Nephron progenitor cell (in vitro differentiated cells): ENCODE data around the gene RELL1.
A peak's percentile ranks its signal among the peaks of the same experiment; 100 is the strongest.

Source experiments
- DNase-seq: peaks from one replicate; pipeline ENCODE4 v3.0.0; 2021
- H3K27ac Mint-ChIP-seq: 2 replicates; pipeline ENCODE4 v1.8.0; 2021; ENCODE audit warnings: mild to moderate bottlenecking, moderate library complexity, mixed read lengths
- H3K27me3 Mint-ChIP-seq: 2 replicates; pipeline ENCODE4 v1.8.0; 2021; ENCODE audit warnings: mild to moderate bottlenecking, low read depth, mixed read lengths; ENCODE audit not compliant: poor library complexity
- H3K36me3 Mint-ChIP-seq: 2 replicates; pipeline ENCODE4 v1.8.0; 2021; ENCODE audit warnings: low read depth, mixed read lengths
- H3K4me1 Mint-ChIP-seq: 2 replicates; pipeline ENCODE4 v1.8.0; 2021; ENCODE audit warnings: mixed read lengths
- H3K4me3 Mint-ChIP-seq: 2 replicates; pipeline ENCODE4 v1.8.0; 2021; ENCODE audit warnings: mild to moderate bottlenecking, moderate library complexity, mixed read lengths
- H3K9me3 Mint-ChIP-seq: 2 replicates; pipeline ENCODE4 v1.8.0; 2021; ENCODE audit warnings: mild to moderate bottlenecking, moderate library complexity, mixed read lengths
- CTCF ChIP-seq: fragments of 200-600 bp; sonication (generic); IDR thresholded peaks from 2 replicates; pipeline ENCODE4 v1.5.0; 2021; ENCODE audit warnings: antibody characterized with exemption

Gene RELL1

GRCh38 chr4:37586194-37586593 lies 100.0 kb downstream of the RELL1 start:
- no peak for TF ChIP-seq CTCF
- H3K27ac Mint-ChIP-seq = no peak overlapping the region
- no peak overlapping the region for H3K4me3 Mint-ChIP-seq
- peaks cover 16% of the 10 kb centered on the region for H3K4me1 Mint-ChIP-seq
- no peaks in the 10 kb centered on the region for H3K27me3 Mint-ChIP-seq
- H3K9me3 Mint-ChIP-seq = no peaks in the 10 kb centered on the region
- no peak for DNase-seq
- H3K36me3 Mint-ChIP-seq = no peaks in the 10 kb centered on the region

GRCh38 chr4:37584493-37585060 lies 101.6 kb downstream of the RELL1 start:
- H3K27me3 Mint-ChIP-seq = no peaks in the 10 kb centered on the region
- DNase-seq = no peak
- peaks cover 16% of the 10 kb centered on the region for H3K4me1 Mint-ChIP-seq
- no peak overlapping the region for H3K4me3 Mint-ChIP-seq
- H3K9me3 Mint-ChIP-seq = peaks cover 13% of the 10 kb centered on the region
- H3K36me3 Mint-ChIP-seq = no peaks in the 10 kb centered on the region
- H3K27ac Mint-ChIP-seq = no peak overlapping the region
- TF ChIP-seq CTCF = no peak

- no peak for DNase-seq
- Mint-ChIP-seq H3K9me3 (peaks cover 18% of the 10 kb centered on the region), H3K4me3 (no peak overlapping the region), H3K27ac (no peak overlapping the region), H3K27me3 (no peaks in the 10 kb centered on the region), H3K4me1 (peaks cover 16% of the 10 kb centered on the region), H3K36me3 (peaks cover 2% of the 10 kb centered on the region)
- no peak for TF ChIP-seq CTCF
Observed at GRCh38 chr4:37584071-37584470, 102.1 kb downstream of the RELL1 start.

GRCh38 chr4:37573566-37573965 lies 112.6 kb downstream of the RELL1 start:
- Mint-ChIP-seq H3K27me3 (no peaks in the 10 kb centered on the region), H3K36me3 (no peaks in the 10 kb centered on the region), H3K4me1 (no peaks in the 10 kb centered on the region), H3K4me3 (no peak overlapping the region), H3K9me3 (peaks cover 19% of the 10 kb centered on the region), H3K27ac (no peak overlapping the region)
- no peak for TF ChIP-seq CTCF
- DNase-seq = no peak

- Mint-ChIP-seq H3K36me3 (no peaks in the 10 kb centered on the region), H3K9me3 (peaks cover 4% of the 10 kb centered on the region), H3K4me3 (no peak overlapping the region), H3K27me3 (no peaks in the 10 kb centered on the region), H3K4me1 (no peaks in the 10 kb centered on the region), H3K27ac (peak overlapping the region; percentile 24)
- no peak for TF ChIP-seq CTCF
- DNase-seq = no peak
Observed at GRCh38 chr4:37568489-37568888, 117.7 kb downstream of the RELL1 start.

GRCh38 chr4:37567836-37568235 lies 118.3 kb downstream of the RELL1 start:
- Mint-ChIP-seq H3K4me1 (no peaks in the 10 kb centered on the region), H3K27ac (no peak overlapping the region)
- DNase-seq = no peak

More at GRCh38 chr4:37567836-37568235, 118.3 kb downstream of the RELL1 start:
- H3K4me3 Mint-ChIP-seq = no peak overlapping the region
- H3K36me3 Mint-ChIP-seq = no peaks in the 10 kb centered on the region
- H3K9me3 Mint-ChIP-seq = peaks cover 4% of the 10 kb centered on the region
- H3K27me3 Mint-ChIP-seq = no peaks in the 10 kb centered on the region
- TF ChIP-seq CTCF = no peak
